ENCODE results near the gene TTC7B.
A peak's percentile ranks its signal among the peaks of the same experiment; 100 is the strongest.

Gene TTC7B

DNA sequence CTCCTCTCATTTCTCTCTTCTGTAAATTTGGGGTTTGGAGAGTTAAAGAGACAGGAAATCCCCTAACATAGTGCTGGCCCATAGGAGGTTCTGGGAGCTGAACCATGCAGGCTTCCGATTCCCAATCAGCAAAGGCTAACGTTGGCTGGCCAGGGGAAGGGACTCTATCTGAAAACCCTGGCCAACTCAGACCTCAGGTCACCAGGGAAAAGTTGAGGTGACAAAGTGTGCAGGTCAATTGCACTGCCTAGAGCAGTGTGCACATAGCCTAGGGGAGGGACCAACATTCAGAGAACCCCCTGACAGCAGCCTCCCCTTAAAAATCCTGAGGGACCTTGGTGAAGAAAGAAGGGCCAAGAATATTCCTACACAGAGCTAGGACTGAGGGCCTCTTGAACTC is 38.9 kb downstream of the TTC7B start:
- no peak for DNase-seq (ENCODE audit: low read depth in 2 of 2)

DNA sequence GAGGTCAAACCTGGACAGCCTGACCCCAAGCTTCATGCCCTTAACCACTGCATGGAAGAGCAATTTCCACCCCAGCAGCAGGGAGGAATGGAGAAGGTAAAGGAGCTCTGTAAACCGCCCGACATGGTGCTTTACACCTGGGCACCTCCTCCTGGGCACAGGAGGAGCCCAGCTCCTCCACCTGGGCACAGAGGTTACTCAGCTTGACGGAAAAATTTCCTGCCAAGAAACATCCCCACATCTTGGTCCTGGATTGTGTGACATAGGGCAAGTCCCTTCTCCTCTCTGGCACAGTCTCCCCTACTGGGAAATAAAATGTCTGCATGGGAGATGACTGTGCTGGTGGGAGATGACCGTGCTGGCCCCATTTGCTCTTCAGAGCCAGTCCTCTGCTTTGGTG is 40.8 kb downstream of the TTC7B start:
- DNase-seq (ENCODE audit: low read depth in 2 of 2) = no peak

DNA sequence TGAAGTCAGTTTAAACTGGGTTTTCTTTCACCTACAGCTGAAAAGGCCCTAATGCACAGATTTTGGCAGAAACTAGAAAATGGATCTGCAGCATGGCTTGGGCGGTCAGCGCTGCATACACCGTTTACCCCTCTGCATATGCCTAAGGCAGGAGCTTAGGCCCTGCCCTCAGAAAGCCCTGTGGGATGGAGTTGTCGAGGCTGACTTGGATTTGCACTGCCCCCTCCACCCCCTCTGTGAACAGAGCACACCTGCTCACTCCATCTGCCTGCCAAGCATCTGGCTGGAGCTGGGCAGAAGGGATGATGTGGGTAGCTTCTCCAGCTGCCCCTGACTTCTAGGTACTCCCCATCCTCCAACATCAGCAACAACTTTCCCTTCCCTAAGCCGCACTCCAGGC is 41.9 kb downstream of the TTC7B start:
- DNase-seq (ENCODE audit: low read depth in 2 of 2) = no peak

GRCh38 chr14:90773705-90774104 is 42.5 kb downstream of the TTC7B start:
- no peak for DNase-seq (ENCODE audit: low read depth in 2 of 2)

DNA sequence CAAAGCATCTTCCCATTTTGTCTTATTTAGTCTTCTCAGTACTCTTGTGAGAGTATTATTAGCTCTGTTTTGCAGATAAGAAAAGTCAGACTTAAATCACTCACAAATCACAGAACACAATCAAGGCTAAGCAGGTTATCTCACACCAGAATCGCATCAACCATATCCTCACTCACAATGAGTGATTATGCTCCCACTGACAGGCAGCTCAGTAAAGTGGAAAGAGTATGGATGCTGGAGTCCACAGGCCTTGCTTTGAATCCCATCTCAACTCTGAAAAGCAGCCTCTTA is 43.1 kb downstream of the TTC7B start:
- DNase-seq (ENCODE audit: low read depth in 2 of 2) = no peak

- DNase-seq (ENCODE audit: low read depth in 2 of 2) = no peak
These were observed 48.3 kb downstream of the TTC7B start for GRCh38 chr14:90767899-90768298.

- DNase-seq (ENCODE audit: low read depth in 2 of 2) = no peak
These were observed 55.5 kb downstream of the TTC7B start for GRCh38 chr14:90760591-90761316.

- no peak for DNase-seq (ENCODE audit: low read depth in 2 of 2)
These were observed 56.2 kb downstream of the TTC7B start for GRCh38 chr14:90760078-90760444.

GRCh38 chr14:90759370-90760077 is 56.7 kb downstream of the TTC7B start:
- DNase-seq (ENCODE audit: low read depth in 2 of 2) = no peak

GRCh38 chr14:90758959-90759358 is 57.3 kb downstream of the TTC7B start:
- peak in 1 of 2 donors; percentile 12 for DNase-seq (ENCODE audit: low read depth in 2 of 2)

GRCh38 chr14:90758028-90758889 is 58.0 kb downstream of the TTC7B start:
- peak; percentile 92 for DNase-seq (ENCODE audit: low read depth in 2 of 2)

- no peak for DNase-seq (ENCODE audit: low read depth in 2 of 2)
These were observed 58.8 kb downstream of the TTC7B start for GRCh38 chr14:90757452-90757851.

- no peak for DNase-seq (ENCODE audit: low read depth in 2 of 2)
These were observed 59.4 kb downstream of the TTC7B start for GRCh38 chr14:90756755-90757345.

- no peak for DNase-seq (ENCODE audit: low read depth in 2 of 2)
These were observed 60.4 kb downstream of the TTC7B start for GRCh38 chr14:90755661-90756304.

GRCh38 chr14:90753456-90754005 is 62.7 kb downstream of the TTC7B start:
- DNase-seq (ENCODE audit: low read depth in 2 of 2) = no peak

- no peak for DNase-seq (ENCODE audit: low read depth in 2 of 2)
These were observed 65.5 kb downstream of the TTC7B start for GRCh38 chr14:90750701-90751100.

- no peak for DNase-seq (ENCODE audit: low read depth in 2 of 2)
These were observed 66.0 kb downstream of the TTC7B start for GRCh38 chr14:90750191-90750590.

- no peak for DNase-seq (ENCODE audit: low read depth in 2 of 2)
These were observed 68.3 kb downstream of the TTC7B start for GRCh38 chr14:90747909-90748308.

- no peak for DNase-seq (ENCODE audit: low read depth in 2 of 2)
These were observed 72.4 kb downstream of the TTC7B start for GRCh38 chr14:90743826-90744225.

DNA sequence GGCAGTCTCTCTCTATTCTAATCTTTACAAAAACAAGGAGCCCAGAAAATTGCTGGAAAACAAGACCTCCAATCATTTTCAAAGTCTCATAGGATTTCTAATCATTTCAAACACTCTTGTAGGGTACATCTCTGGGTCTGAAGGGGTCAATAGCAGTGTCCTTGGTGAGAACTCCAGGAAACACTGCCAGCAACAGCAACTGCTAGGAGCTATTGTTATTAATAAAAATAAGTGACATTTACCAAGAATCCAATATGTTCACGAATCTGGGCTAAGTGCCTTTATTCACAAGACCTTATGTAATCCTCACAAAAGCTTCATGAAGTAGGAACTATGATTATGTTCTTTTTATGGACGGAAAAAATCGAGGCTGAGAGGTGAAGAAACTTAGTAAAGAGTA is 72.8 kb downstream of the TTC7B start:
- no peak for DNase-seq (ENCODE audit: low read depth in 2 of 2)

DNA sequence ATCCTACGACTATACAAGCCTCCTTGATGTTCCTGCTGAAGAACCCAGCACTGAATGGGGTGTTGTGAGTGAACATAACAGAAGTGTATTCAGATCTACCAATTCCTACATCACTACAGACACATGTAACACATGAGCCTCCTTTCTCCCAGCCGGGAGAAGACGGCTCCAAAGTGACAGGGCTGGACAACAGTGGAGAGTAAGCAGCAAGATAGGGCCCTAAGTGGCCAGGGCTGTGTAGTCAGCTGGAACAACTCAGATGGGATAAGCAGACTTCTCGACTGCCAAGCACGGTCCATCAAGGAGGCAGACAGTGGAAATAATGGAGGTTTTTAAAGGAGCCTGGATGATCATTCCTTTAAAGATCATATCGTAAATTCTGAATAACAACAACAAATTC is 73.5 kb downstream of the TTC7B start:
- no peak for DNase-seq (ENCODE audit: low read depth in 2 of 2)

GRCh38 chr14:90742252-90742651 is 74.0 kb downstream of the TTC7B start:
- DNase-seq (ENCODE audit: low read depth in 2 of 2) = no peak

Measured in stimulated activated CD4-positive, alpha-beta T cell treated with anti-CD3 and anti-CD28 coated beads, Interleukin-4, amount 100 ng/mL, for 48 hours (primary cell).